GM12872 (cell line): ENCODE results near the gene SYNE3.

ENCODE experiments used
- CTCF ChIP-seq: IDR thresholded peaks from 3 replicates; pipeline ENCODE4 v1.5.1; 2011; ENCODE audit warnings: low read depth, mild to moderate bottlenecking, low read length, moderate library complexity; ENCODE audit not compliant: insufficient read depth

Gene SYNE3

GRCh38 chr14:95514131-95515079 is 2.0 kb downstream of the SYNE3 start:
- no peak for TF ChIP-seq CTCF

GRCh38 chr14:95513291-95513690 is 3.2 kb downstream of the SYNE3 start:
- no peak for TF ChIP-seq CTCF

GRCh38 chr14:95511687-95512086 is 4.8 kb downstream of the SYNE3 start:
- no peak for TF ChIP-seq CTCF

- no peak for TF ChIP-seq CTCF
Measured at GRCh38 chr14:95510804-95511203, 5.6 kb downstream of the SYNE3 start.

GRCh38 chr14:95509495-95509894 is 7.0 kb downstream of the SYNE3 start:
- TF ChIP-seq CTCF: no peak

GRCh38 chr14:95508377-95508776 is 8.1 kb downstream of the SYNE3 start:
- TF ChIP-seq CTCF: no peak

- TF ChIP-seq CTCF: no peak
Measured at GRCh38 chr14:95507701-95508103, 8.7 kb downstream of the SYNE3 start.
